Mesodermal cell (in vitro differentiated cells): ENCODE measurements around the gene CTAGE6.
"Not testable (repeated sequence)": the region's sequence is repeated elsewhere in the genome, so short reads cannot be mapped to it uniquely, and the experiment has no call there.

ENCODE experiments used
- H3K27ac ChIP-seq: 2 replicates; pipeline ENCODE4 v1.7.0; 2013; ENCODE audit warnings: mild to moderate bottlenecking, low read depth, low read length, moderate library complexity; ENCODE audit not compliant: severe bottlenecking
- H3K36me3 ChIP-seq: 2 replicates; pipeline ENCODE4 v1.7.1; 2013; ENCODE audit warnings: mild to moderate bottlenecking, low read length, moderate library complexity; ENCODE audit not compliant: control insufficient read depth, insufficient read depth
- H3K4me1 ChIP-seq: one replicate; pipeline ENCODE4 v1.7.1; 2013; ENCODE audit warnings: mild to moderate bottlenecking, low read length; ENCODE audit not compliant: insufficient read depth, control insufficient read depth, poor library complexity, severe bottlenecking
- H3K4me3 ChIP-seq: 2 replicates; pipeline ENCODE4 v1.7.0; 2013; ENCODE audit warnings: low read length, control low read depth, mild to moderate bottlenecking; ENCODE audit not compliant: insufficient read depth, poor library complexity, severe bottlenecking; ENCODE audit errors: extremely low read depth
- H3K9me3 ChIP-seq: 2 replicates; pipeline ENCODE4 v1.7.1; 2013; ENCODE audit warnings: mild to moderate bottlenecking, low read length, moderate library complexity; ENCODE audit not compliant: control insufficient read depth
- WGBS, 2 experiments: methylation state at CpG; one replicate each; pipeline ENCODE4 v1.1.5; 2013; ENCODE audit warnings: missing lambda C conversion rate in 2 of 2; ENCODE audit not compliant: insufficient coverage in 2 of 2; 5-methylcytosine and 5-hydroxymethylcytosine counted together

Gene CTAGE6

DNA sequence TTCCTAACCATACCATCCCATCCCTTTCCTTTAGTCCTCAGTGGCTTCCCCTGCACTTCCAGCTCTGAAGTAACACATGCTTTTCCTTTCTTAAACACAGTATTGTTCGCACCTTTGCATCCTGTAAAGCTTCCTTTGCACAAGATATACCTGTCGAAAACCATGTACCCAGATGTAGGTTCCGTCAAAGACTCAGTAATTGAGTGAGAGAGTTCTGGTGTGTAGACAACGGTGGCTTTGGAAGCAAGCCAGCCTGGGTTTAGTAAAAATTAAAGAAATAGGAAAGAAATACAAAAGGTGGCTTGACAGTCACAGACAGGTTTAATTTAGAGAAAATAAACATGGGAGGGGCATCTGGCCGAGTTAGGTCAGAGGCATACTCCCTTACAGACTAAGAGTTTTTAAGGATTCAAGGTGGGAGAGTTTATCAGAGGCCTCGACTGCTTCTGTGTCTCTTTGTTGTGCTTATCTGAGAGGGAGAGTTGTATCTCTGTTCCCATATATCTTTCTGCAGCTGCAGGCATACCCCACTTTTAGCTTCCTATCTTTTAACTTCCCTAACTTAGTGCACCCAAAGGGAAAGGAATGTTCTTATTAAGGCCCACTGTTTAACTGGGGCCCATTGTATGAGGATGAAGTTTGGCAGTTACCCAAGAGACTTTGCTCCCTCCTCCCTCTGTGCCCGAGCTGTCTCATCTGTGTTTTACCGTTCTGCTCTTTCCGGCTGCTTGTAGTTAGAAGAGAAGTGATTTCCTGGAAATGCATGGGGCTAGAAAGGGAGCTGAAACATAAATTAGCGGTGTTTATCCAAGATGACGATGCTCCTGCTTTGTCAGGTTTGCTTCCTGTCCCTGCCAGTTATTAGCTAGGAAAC lies 42.7 kb downstream of the CTAGE6 start:
- H3K27ac ChIP-seq, H3K4me1 ChIP-seq, H3K36me3 ChIP-seq, H3K4me3 ChIP-seq, H3K9me3 ChIP-seq: not testable (repeated sequence)
- no CpG with 5 or more reads among the region's 11 CpGs for WGBS, 2 experiments

GRCh38 chr7:143712381-143712780 lies 45.1 kb downstream of the CTAGE6 start:
- not testable (repeated sequence) for H3K36me3 ChIP-seq, H3K27ac ChIP-seq, H3K4me1 ChIP-seq, H3K9me3 ChIP-seq, H3K4me3 ChIP-seq
- WGBS, 2 experiments: no CpG with 5 or more reads among the region's 5 CpGs

DNA sequence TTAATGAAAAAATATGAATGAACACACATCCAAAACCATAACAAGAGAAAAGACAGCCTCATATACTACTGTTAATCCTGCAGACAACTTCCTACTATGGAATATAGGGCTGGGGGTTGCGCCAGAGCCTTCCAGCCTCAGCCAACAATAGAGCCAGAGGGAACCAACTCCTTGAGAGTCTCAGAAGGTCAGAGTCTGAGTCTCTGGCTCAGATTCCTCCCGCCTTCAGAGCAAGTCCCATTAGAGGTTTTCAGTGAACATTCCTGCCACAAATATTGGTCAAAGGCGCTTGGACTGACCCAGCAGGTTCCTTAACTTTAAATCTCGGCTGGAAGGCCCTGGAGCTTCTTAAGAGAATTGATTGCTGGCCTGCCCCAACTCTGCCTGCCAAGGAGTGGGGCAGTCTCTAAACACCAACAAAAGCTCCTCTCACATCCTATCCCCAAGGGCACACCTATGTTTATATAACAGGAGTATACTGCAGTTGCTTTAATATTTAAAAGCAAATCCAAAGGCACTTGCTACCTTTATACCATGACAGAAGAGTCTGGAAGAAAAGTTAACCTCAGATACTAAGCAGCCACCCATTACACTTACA lies 45.7 kb downstream of the CTAGE6 start:
- H3K9me3 ChIP-seq, H3K4me1 ChIP-seq, H3K27ac ChIP-seq, H3K4me3 ChIP-seq, H3K36me3 ChIP-seq: not testable (repeated sequence)
- WGBS, 2 experiments: no CpG with 5 or more reads among the region's 4 CpGs

DNA sequence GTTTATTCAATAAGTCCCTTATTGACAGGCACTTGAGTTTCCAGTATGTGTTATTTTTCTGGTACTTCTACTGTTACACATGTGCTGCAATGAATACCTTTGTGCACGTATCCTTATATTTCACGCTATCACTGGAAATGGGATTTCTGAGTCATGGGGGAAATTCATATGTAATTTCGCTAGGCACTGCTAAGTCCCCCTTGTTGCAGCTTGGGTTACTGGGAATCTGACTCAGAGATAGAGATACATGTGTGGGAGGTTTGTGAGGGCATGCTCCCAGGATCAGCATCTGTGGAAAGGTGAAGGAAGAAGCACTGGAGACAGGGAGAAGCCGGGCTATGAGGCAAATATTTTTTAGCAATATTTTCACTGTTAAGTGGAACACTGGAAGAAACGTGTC lies 47.6 kb downstream of the CTAGE6 start:
- H3K36me3 ChIP-seq: not testable (repeated sequence)
- no CpG with 5 or more reads among the region's 5 CpGs for WGBS, 2 experiments

More for the DNA sequence above, 47.6 kb downstream of the CTAGE6 start:
- not testable (repeated sequence) for H3K9me3 ChIP-seq, H3K4me3 ChIP-seq, H3K27ac ChIP-seq, H3K4me1 ChIP-seq
